NCI-H1092 treated with DMSO at 0.1 percent for 48 hours (cell line): ENCODE results near the gene CAPZB.
"Not testable (repeated sequence)": the region's sequence is repeated elsewhere in the genome, so short reads cannot be mapped to it uniquely, and the experiment has no call there.

ENCODE experiments used
- DNase-seq: peaks from one replicate; lab custom pipeline; 2025; lab: John Stamatoyannopoulos, UW

CAPZB gene

DNA sequence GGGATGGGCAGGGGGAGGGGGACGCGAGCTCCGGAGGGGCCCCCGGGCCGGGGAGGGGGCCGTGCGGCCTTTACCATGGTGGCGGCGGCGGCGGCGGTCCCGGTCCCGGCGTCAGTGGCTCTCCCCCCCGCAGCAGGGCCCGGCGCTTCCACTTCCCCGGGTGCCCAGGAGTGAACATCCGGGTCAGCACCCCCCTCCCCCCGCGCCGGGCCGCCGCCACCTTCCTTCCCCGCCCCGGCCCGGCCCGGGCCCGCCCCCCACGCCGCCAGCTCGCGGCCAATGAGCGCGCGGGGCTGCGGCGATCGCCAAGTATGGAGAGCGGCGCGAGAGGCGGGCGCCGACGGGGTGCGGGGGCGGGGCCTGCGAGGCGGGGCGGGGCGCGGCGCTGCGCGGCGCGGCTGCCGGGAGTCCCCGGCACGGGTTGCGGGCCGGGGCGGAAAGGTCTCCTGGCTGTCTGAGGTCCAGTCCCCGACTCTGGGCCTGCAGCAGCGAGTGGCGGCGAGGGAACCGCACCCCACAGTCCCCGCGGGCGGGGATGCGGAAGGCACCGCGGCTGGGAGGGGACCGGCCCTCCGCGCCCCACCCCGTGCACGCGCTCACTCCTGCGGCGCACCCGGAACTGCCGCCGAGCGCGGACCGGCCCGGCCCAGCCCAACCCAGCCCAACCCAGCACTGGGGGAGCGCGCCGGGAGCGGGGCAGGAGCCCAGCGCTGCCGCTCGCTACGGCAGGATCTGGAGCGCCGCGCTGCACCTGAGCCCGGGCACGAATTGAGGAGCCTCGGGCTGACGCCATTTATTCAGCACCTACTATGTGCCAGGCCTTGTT, at the start of gene CAPZB:
Gene CAPZB, minus strand, starts transcription at position 178 of the 826 bp plus-strand sequence. Its CDS starts 101 bp downstream, at position 77.
- DNase-seq: peak; percentile 91

DNA sequence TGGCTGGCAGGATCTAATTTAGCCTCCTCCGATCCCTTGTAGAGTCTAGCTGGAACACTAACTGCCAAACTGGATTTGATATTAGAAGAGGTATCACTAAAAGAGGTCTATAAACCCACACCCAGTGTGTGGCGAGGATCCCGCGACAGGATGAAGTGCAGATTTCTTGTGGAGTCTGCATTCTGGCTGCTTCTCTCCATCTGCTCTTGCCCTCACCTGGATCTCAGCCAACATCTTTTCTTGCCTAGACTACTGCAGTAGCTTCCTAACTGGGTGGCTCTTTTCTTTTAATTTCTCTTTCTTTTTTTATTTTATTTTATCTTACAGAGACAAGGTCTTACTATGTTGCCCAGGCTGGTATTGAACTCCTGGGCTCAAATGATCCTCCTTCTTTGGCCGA, 48.9 kb upstream of the CAPZB start:
- DNase-seq: no peak

DNA sequence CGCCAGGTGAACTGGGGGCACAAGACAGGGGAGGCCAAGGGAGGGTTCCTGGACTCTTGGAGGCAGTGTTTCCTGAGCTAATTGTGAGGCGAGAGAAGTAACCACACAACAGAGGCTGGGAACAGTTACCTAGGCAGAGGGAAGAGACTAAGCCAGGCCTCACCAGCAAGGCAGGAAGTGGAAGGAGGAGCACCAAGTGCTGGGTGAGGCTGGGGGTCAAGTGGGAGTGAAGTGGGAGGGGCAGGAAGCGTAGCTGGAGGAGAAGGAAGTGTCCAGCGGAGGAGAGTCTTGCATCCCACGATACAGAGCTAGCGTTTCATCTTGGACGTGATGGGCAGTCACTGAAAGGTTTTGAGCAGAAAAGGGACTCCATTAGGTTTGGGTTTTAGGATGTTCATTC, 48.3 kb upstream of the CAPZB start:
- DNase-seq: no peak

DNA sequence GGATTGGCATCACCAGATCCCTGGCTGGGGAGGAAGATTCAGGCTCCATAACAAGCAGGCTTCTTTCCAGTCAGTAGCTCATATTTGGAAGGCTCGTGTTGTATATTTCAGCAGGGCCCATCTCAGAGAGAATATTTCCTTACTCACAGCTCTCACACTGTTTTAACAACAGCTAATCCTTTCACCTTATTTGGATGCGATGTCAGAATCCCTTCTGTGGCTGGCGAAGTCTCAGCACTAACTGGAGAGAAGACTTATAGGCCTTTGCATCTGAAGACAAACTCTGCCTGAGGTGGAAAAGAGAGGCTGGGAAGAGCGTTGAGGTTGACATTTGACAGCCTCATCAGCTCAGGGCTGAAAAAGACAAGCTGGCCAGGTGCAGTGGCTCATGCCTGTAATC, 47.2 kb upstream of the CAPZB start:
- DNase-seq: no peak

DNA sequence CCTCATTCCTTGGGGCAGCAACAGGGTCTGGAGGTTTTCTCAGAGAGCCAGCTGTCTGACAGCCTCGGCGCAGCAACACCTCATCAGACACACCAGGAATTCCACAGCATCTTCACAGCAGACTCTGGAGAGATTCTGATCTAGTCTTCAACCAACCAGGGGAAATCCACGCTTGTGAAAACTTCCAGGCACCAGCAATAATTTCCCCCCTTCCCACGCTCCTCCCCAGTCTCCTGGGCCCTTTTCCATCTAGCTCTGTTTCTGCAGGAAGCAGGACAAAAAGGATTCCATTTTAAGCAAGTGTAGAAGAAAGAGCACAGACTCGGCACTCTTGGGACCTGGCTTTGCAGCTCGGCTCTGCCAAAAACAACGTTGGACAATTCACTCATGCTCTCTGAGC, 44.3 kb upstream of the CAPZB start:
- no peak for DNase-seq

DNA sequence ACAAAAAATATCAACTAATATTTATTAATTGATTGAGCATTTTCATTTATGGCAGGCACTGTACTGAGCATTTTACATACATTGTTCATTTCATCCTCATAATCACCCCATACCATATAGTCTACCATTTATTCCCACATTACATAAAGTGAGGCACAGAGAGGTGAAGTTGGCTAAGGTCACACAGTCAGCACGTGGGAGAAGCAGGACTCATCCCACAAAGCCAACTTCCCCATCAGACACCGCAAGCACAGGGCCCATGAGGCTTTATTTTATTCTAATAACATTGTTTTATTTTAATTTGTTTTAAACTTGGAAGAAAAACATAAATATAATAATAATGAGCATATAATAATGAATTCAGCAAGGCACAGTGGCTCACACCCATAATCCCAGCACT, 43.1 kb upstream of the CAPZB start:
- no peak for DNase-seq

DNA sequence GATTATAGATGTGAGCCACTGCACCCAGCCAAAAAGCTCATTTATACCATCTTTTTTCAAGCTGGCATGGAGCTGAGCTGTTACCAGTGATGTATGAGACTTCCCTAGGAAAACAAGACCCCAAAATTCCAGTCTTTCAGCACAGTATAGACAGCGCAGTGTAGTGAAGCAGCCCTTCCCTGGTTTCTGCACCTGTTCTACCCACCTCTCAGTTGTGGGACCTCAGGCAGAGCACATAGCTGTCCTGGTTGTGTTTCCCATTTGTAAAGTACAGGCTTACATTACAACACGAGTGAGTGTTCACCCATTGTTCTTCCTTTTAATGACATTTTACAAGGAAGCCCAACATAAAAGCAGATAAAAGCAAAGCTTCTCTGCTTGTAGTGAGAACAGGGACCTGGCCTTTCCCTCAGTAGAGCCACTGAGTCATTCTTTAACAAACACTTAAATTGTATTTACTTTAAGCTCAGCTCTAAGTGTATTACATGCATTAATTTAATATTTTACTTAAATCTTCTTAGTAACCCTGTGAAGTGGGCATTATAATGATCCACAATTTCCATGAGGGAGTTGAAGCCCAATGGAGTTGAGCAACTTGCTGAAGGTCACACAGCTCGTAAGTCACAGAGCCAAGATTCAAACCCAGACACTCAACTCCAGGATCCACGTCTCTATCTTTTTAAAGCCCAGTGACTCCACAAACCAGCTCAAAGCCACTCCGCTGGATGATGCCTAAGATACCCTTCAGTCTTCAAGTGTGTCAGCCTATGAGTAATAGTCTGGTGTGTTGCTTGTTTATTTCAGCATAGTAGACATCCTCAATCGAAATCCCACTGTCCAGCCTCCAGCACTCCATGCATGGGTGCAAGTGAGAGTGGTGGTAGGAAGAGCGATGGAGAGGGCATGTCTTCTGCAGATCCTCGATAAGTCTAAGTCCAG, 40.5 kb upstream of the CAPZB start:
- no peak for DNase-seq

DNA sequence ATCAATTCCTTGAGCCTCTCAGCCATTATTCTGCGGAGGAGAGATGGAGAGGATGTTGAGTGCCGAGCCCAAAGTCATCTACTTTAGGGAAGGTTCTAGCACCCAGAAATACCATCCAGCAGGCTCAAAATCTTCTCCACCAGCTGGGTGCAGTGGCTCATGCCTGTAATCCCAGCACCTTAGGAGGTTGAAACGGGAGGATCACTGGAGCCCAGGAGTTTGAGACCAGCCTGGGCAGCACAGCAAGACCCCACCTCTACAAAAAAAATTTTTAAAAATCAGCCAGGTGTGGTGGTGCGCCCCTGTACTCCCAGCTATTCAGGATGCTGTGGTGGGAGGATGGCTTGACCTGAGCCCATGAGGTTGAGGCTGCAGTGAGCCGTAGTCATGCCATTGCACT, 39.5 kb upstream of the CAPZB start:
- DNase-seq: no peak

DNA sequence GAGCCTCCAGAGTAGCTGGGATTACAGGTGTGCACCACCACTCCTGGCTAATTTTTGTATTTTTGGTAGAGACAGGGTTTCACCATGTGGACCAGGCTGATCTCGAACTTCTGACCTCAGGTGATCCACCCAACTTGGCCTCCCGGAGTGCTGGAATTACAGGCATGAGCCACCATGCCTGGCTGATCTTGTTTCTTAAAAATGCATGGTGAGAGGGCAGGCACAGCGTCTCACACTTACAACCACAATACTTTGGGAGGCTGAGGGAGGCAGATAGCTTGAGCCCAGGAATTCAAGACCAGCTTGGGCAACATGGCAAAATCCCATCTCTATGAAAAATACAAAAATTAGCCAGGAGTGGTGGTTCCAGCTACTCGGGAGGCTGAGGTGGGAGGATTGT, 37.2 kb upstream of the CAPZB start:
- not testable (repeated sequence) for DNase-seq

DNA sequence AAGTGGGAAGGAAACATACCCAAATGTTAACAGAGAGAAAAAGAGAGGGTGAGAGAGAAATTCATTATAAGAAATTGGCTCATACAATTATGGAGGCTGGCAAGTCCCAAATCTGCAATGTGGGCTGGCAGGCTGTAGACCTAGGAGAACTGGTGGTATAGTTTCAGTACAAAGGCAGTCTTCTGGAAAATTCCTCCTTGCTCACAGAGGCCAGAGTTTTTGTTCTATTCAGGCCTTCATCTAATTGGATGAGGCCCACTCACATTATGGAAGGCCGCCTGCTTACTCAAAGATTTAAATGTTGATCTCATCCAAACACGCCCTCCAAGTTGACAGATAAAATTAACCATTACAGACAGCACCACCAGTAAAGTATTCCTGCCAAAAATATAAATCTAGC, 36.1 kb upstream of the CAPZB start:
- DNase-seq: no peak

DNA sequence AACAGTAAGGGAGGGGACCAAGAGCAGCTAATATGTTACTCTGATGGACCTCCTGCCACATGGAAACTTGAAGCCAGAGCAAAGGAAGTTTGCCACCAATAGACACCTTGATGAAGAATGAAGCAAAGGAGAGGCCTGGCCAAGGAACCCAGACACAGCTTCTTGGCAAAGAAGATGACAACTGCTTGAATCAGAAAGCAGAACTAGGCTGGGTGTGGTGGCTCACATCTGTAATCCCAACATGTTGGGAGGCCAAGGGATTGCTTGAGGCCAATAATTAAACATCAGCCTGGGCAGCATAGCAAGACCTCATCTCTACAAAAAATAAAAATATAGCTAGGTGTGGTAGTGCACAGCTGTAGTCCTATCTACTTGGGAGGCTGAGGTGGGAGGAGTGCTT, 31.7 kb upstream of the CAPZB start:
- DNase-seq: no peak

DNA sequence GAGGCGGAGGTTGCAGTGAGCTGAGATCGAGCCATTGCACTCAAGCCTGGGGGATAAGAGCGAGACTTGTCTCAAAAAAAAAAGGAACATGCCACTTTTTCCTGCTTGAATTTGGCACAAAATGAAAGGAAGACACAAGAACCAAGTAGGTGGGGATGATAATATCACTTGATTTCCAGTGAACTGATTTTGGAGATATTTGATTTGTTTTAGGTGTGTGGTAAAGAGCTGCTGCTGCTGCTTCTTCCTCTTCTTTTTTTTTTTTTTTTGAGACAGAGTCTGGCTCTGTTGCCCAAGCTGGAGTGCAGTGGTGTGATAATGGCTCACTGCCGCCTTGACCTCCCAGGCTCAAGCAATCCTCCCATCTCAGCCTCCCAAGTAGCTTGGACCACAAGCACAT, 29.9 kb upstream of the CAPZB start:
- no peak for DNase-seq

DNA sequence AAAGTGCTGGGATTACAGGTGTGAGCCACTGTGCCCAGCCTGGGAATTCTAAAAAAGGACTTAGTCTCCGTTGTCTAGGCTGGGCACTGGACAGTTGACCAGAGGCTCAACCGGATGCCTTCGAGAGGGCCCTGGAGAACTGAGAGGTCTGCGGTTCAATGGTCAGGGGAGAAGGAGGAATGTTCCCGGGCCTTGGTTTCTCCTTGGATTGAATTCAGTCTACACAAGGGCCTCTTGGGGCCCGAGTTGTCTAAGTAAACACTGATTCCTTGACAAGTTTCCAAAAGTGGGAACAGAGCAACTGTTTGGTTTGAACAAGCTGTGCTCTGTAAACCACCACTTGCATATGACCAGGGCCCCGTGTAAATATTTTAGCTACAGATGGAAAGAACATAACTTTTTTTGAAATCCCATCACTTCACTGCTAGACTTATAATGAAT, 29.1 kb upstream of the CAPZB start:
- DNase-seq: no peak

DNA sequence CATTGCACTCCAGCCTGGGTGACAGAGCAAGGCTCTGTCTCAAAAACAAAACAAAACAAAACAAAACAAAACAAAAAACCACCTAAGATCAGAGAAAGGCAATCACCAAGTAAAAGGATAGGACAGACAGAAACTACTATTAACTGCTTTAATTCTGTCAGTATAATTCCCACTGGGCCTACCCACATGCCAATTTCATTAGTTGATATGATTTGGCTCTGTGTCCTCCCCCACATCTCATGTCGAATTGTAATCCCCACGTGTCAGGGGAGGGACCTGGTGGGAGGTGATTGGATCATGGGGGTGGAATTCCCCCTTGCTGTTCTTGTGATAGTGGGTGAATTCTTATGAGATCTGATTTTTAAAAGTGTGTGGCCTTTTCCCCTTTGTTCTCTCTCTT, 27.2 kb upstream of the CAPZB start:
- DNase-seq: no peak

DNA sequence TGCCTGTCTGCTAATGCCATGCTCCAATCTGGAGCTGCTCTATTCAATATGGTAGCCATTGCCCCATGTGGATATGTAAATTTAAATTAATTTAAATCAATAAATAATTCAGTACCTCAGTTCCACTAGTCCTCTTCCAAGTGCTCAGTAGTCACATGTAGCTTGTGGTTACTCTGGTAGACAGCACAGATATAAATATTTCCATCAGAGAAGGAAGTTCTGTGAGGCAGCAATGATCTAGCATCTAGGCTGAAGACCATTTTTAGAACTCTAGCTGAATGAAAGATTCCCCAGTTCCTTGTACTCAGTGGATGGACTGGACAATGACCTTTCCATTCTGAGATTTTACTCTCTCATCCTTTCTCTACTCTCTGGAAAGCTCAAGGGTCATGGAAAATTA, 25.8 kb upstream of the CAPZB start:
- DNase-seq: no peak

DNA sequence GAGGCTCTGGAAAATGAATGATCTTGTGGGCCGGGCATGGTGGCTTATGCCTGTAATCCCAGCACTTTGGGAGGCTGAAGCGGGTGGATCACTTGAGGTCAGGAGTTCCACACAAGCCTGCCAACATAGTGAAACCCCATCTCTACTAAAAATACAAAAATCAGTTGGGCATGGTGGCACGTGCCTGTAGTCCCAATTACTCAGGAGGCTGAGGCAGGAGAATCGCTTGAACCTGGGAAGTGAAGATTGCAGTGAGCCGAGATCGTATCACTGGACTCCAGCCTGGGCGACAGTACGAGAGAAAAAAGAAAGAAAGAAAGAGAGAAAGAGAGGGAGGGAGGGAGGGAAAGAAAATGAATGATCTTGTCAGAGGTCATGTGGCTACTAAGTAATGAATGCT, 24.3 kb upstream of the CAPZB start:
- DNase-seq: not testable (repeated sequence)

DNA sequence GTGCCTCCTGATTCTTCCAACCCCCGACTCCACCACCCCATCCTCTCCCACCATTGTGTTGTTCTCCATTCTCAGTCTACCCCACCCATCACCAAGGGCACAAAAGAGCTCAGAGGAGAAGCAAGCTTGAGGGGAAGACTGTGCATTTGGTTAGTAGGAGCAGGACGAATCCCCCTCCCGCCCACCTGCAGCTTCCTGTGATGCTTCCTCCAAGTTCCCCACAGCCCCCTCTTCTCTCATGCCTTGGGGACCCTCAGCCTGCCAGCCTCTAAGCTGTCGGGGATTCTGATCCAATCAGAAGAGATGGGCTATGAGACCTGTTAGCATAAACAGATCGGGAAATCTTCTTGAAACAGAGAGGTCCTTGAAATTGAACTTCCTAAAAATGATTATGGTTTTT, 22.2 kb upstream of the CAPZB start:
- no peak for DNase-seq

DNA sequence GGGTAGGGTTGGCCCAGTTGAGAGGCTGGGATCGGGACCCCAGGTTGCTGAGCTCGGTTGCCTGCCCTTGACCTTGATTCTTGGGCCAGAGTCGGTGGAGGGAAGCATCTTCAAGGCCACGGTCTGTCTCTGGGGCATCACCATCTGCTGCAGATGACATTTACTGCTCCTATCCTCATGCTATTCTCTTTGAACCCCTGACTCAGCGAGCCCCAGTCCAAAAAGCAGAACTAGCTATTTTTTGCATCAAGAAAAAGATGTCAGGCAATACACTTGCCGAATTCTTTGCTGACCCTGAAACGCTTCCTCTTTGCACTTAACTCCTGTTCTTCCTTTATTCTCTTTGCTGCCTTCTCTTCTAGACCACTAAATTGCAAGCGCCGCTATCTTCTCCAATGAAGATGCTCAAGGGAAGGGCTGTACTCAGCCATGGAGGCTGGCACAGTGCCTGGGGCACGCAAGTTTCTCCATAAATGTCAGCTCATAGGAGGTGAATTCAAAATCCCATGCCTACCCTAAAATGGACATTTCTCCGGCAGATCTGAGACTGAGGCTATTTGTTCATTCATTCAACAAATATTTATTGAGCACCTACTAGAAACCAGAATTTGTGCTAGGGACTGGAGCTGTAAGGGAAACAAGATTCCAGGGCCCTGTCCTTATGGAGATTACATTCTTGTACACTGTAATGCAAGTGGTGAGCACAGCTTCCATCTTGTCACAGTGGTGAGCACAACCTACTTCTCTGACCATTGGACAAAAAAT, 20.5 kb upstream of the CAPZB start:
- no peak for DNase-seq

DNA sequence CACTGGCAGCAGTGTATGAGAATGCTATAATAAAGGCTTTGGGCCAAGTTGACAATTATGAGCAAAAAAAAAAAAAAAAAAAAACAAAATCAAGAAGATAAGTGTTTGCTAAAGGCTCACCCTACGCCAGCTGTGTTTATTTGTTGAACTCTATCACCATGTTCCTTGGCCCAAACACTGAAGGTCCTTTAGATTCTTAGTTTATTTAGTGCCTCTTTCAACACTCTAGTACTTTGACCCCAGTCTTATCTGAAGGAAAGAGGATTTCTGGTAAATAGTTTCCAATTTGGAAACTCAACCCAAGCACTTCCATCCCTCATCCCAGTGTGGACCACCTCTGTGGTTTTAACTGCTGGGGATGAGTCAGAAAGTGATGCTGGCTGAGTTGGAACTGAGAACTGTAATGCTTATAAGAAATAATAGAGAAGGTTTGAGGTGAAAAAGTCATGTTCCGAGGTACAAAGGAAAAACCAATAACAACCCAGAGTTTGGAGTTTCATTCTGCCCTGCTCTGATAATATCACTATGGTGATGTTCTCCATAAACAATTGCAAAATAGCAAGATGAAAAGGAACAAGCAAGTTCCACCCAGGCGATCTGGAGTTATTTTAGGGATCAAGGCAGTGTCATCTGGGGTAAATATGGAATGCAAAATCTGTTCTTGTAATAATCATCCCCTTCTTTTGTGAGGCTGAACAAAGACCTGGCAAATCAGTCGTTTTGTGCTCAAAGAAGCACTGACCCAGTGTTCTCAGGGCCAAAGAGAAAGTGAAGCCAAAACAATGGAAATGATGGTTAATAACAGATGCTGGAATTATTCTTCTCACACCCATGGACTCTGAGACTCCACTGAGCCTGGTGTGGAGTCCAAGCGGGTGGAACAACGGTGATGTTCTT, 19.7 kb upstream of the CAPZB start:
- no peak for DNase-seq

DNA sequence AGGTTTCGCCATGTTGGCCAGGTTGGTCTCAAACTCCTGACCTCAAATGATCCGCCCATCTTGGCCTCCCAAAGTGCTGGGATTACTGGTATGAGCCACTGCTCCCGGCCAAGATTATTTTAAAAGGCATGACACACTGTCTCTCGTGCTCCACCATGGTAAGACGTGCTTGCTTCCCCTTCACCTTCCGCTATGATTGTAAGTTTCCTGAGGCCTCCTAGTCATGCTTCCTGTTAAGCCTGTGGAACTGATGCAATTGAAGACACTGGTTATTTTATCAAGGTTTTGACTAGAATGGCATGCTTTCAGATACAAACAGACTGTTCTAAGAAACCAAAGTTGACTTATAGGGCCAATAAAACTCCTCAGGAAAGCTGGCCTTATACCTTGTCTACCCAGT, 16.9 kb upstream of the CAPZB start:
- not testable (repeated sequence) for DNase-seq

DNA sequence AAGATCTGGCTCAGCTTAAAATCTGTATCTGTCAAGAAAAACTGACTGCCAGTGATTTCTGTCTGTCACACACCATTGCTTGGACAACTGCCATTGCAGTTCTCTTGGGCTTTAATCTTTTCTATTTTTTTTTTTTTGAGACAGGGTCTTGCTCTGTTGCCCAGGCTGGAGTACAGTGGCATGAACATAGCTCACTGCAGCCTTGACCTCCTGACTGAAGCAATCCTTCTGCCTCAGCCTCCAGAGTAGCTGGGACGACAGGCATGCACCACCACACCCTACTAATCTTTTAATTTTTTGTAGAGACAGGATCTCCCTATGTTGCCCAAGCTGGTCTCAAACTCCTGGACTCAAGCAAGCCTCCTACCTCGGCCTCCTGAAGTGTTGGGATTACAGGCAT, 14.5 kb upstream of the CAPZB start:
- not testable (repeated sequence) for DNase-seq
